HK-2 (cell line): ENCODE results near the gene ZNF90.
A peak's percentile ranks its signal among the peaks of the same experiment; 100 is the strongest.
"Not testable (repeated sequence)": the region's sequence is repeated elsewhere in the genome, so short reads cannot be mapped to it uniquely, and the experiment has no call there.

Experiments
- DNase-seq: peaks from one replicate; pipeline ENCODE4 v3.0.0-alpha.2; 2018; ENCODE audit not compliant: unreplicated experiment

The ZNF90 gene

DNA sequence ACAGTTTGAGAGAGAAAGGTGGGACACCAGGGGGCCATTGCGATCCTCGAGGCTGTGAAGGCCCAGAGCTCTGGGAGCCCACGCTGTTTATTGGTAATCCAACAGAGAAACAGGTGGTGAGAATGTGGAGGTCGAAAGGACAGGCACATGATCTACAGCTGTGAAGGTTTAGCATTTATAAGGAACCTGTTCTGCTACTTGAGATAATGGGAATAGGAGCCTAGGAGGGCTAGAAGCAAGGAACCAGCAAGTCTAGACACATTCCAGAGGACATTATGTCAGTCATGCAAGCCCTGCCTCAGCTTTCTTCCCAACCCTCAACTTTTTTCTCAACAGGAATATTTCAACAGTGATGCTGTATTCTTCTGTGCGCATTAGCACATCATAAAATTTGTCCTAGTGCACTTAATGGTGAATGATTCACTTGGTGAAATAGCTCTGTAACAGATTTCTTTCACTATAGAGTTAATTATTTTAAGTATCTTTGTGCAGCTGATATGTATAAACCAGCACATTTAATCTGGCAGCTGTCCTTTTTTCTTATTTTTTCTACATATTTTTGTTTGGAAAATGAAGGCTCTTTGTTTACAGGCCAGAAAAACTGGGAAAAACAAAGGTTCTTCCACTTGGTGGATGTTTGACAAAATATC, 25.4 kb downstream of the ZNF90 start:
- peak; percentile 7 for DNase-seq

DNA sequence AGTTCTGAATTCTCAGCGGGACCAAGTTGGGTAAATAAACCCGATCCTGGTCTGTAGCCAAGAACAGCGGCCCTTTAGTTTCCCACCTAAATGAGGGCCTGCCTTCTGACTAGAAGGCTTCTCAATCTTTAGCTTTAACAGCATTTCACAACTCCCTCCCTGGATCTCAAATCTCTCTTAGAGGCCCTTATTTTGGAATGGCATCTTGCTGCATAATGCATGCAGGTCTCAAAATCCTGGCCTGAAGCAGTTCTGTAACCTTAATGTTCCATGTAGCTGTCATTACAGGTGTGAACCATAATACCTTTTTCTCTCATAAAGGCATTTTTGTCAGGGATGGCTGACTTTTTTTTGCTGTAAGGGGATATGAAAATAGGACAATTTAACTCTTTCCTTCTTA, 29.5 kb downstream of the ZNF90 start:
- no peak for DNase-seq

DNA sequence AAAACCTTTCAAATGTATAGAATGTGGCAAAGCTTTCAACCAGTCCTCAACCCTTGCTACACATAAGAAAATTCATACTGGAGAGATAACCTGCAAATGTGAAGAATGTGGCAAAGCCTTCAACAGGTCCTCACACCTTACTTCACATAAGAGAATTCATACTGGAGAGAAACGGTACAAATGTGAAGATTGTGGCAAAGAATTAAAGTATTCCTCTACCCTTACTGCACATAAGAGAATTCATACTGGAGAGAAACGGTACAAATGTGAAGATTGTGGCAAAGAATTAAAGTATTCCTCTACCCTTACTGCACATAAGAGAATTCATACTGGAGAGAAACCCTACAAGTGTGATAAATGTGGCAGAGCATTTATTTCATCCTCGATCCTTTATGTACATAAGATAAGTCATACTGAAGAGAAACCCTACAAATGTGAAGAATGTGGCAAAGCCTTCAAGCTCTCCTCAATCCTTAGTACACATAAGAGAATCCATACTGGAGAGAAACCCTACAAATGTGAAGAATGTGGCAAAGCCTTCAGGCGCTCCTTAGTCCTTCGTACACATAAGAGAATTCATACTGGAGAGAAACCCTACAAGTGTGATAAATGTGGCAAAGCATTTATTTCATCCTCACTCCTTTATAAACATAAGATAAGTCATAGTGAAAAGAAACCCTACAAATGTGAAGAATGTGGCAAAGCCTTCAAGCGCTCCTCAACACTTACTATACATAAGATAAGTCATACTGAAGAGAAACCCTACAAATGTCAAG, 40.5 kb downstream of the ZNF90 start:
- not testable (repeated sequence) for DNase-seq

DNA sequence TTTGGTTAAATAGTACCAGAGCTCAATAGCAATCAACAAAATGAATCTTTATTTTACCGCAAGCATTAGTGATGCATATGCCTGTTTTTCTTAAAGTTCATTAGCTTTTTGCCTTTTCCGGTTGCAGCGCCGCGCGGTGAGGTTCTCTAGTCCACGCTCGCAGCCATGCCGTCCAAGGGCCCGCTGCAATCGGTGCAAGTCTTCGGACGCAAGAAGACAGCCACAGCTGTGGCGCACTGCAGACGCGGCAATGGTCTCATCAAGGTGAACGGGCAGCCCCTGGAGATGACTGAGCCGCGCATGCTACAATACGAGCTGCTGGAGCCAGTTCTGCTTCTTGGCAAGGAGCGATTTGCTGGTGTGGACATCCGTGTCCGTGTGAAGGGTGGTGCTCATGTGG, 47.1 kb downstream of the ZNF90 start:
- no peak for DNase-seq

DNA sequence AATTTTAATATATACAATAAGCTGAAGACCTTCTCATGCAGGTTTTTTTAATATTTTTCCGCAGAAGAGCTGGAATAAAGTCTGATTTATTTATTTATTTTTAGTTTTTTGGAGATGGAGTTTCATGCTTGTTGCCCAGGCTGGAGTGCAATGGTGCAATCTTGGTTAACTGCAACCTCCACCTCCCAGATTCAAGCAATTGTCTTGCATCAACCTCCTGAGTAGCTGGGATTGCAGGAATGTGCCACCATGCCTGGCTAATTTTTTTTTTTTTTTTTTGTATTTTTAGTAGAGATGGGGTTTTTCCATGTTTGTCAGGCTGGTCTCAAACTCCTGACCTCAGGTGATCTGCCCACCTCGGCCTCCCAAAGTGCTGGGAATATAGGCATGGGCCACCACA, 55.1 kb downstream of the ZNF90 start:
- not testable (repeated sequence) for DNase-seq

DNA sequence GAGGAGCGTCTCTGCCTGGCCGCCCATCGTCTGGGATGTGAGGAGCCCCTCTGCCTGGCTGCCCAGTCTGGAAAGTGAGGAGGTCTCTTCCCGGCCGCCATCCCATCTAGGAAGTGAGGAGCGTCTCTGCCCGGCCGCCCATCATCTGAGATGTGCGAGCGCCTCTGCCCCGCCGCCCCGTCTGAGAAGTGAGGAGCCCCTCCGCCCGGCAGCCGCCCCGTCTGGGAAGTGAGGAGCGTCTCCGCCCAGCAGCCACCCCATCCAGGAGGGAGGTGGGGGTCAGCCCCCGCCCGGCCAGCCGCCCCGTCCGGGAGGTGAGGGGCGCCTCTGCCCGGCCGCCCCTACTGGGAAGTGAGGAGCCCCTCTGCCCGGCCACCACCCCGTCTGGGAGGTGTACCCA, 59.9 kb downstream of the ZNF90 start:
- DNase-seq, result not testable (repeated sequence)

DNA sequence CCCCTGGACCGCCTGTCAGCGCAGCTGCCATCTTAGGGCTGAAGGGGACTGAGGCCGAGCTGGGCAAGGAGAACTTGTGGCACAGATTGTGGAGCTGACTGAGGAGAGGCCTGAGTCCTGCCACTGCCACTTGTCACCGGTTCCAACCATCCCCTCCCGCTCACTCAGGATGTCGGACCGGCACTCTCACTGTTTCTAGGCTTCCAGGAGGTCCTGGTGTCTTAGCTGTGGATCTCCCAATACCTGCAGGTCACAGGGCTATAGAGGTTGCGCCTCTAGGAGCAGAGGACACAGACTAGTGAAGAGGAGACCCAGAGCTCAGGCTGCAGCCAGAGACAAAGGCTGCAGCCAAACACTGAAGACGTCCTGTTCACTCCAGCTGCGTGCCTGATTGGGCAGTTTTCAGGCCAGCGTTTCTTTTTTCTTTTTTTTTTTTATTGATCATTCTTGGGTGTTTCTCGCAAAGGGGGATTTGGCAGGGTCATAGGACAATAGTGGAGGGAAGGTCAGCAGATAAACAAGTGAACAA, 73.9 kb downstream of the ZNF90 start:
- no peak for DNase-seq

DNA sequence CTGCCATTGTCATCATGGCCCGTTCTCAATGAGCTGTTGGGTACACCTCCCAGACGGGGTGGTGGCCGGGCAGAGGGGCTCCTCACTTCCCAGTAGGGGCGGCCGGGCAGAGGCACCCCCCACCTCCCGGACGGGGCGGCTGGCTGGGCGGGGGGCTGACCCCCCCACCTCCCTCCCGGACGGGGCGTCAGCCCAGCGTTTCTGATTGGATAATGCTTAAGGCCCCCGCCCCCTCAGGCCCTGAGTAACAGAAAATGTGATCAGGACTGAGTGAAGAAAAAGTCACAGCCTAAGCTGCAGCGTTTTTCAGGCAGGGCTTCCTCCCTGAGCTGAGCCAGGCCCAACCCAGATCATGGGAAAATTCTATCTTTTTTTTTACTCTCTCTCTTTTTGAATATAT, 74.7 kb downstream of the ZNF90 start:
- not testable (repeated sequence) for DNase-seq

DNA sequence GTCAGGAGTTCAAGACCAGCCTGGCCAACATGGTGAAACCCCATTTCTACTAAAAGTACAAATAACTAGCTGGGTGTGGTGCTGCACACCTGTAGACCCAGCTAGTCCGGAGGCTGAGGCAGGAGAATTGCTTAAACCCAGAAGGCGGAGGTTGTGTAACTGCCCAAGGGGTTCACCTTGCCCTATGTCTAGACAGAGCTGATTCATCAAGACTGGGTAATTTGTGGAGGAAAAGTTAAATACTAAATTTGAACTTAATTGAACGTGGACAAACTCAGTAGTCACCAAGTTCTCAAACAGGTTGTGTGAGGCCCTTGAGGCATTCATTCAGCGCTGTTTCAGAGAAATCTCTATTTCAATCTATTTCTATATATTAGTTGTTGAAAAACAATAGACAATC, 75.5 kb downstream of the ZNF90 start:
- no peak for DNase-seq

DNA sequence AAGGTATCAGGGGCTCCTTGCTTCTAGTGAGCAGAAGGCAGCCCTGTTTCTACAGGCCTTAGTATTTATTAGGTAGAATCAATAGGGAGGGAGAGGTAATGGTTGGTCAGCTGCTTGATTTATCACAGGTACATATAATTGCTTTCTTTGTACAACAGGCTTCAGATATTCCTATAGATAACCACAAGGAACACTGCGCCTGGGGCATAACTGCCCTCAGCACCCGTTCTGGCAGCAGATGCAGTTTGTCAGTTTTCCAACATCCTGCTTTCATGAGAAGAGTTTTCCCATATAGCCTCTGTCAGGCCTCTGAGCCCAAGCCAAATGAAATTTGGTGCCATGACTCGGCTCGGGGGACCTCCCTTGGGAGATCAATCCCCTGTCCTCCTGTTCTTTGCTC, 76.8 kb downstream of the ZNF90 start:
- DNase-seq, result no peak

DNA sequence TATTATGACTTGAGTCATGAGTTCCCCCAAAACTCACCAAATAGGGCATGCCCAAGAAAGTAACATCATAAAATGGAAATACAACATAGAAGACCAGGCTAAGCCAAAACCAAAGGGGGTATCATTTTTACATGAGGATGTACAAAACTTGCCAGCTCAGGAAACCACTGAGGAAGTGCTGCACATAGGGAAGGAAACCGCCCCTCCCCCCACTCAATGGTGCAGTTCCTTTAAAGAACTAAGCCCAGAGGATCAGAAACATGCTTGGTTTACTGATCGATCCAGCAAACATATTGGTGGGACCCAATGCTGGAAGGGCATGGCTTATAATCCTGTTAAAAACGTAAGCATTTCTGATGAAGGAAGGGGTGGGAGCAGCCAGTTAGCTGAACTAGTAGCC, 85.0 kb downstream of the ZNF90 start:
- no peak for DNase-seq

DNA sequence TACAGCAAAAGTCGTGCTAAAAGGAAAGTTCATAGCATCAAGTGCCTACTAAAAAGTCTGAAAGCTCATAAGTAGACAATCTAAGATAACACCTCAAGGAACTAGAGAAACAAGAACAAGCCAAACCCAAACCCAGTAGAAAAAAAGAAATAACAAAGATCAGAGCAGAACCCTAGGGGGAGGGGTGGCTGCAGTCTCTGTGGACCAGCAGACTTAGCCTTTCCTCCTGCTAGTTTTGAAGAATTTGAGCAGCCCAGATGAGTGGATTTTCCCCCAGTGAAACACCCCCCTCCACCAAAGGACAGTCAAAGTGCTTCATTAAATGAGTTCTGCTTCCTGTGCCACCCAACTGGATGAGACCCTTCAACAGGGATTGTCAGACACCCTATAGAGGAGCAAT, 86.7 kb downstream of the ZNF90 start:
- no peak for DNase-seq

DNA sequence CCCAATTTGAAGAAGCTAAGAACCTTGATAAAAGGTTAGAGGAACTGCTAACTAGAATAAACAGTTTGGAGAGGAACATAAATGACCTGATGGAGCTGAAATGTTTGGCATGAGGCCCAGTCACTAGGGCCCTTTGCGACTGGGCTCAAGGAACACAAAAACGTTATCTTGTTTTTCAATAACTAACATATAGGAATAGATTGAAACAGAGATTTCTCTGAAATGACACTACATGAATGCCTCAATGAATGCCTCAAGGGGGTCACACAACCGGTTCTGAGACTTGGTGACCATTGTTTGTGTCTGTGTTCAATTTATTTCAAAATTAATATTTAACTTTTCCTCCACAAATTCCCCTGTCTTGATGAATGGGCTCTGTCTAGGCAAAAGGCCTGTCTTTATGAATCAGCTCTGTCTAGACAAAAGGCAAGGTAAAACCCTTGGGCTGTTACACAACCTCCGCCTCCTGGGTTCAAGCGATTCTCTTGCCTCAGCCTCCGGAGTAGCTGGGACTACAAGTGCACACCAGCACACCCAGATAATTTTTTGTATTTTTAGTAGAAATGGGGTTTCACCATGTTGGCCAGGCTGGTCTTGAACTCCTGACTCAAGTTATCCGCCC, 88.3 kb downstream of the ZNF90 start:
- DNase-seq, result no peak

DNA sequence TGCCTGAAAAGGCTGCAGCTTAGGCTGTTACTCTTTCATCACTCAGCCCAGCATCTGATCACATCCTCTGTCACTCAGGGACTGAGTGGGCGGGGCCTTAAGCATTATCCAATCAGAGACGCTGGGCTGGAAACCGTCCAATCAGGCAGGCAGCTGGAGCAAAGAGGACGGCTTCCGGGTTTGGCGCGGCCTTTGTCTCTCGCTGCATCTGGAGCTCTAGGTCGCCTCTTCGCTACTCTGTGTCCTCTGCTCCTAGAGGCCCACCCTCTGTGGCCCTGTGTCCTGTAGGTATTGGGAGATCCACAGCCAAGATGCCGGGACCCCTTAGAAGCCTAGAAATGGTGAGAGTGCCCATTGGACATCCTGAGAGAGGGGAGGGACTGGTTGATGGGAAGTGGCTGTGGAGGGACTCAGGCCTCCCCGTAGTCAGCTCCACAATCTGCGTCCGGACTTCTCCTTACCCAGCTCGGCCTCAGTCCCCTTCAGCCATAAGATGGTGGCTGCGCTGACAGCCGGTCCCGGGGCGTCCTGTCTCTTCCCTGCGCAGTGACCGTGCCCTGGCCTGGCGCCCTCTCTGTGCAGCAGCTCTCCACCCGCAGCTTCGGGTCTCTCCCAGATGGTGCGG, 89.3 kb downstream of the ZNF90 start, which contains the start of gene ZNF486:
ZNF486 (plus strand) TSS at position 195 of the 625 bp plus-strand sequence; CDS start at position 312, 117 bp downstream.
- DNase-seq, result peak; percentile 95

DNA sequence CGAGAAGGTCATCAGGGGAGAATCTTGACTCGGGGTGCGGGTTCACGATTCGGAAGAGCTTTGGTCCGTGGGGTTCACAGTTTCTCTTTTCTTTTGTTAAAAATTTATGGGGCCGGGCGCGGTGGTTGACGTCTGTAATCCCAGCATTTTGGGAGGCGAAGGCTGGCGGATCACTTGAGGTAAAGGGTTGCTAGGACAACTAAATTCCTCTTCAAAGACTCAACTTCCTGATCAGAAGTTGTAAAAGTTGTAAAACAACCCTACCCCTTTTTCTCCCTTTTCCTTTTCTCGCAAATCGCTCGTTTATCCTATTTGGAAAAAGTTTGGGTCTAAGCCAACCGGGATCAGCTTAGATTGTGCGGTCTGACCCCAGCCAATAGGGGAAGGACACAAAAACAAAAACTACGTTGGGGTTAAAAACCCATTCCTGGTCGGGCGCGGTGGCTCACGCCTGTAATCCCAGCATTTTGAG, 89.9 kb downstream of the ZNF90 start:
- no peak for DNase-seq
